ENCODE results near the gene EPHB1.

Gene EPHB1

GRCh38 chr3:134985864-134986715, 191.0 kb downstream of the EPHB1 start:
- TF ChIP-seq FOXP2 (optimal IDR thresholded peaks at IDR 0.05; ENCODE audit: borderline replicate concordance, extremely low read depth, extremely low read length, insufficient read depth): no peak
- TF ChIP-seq, protein P1, sequence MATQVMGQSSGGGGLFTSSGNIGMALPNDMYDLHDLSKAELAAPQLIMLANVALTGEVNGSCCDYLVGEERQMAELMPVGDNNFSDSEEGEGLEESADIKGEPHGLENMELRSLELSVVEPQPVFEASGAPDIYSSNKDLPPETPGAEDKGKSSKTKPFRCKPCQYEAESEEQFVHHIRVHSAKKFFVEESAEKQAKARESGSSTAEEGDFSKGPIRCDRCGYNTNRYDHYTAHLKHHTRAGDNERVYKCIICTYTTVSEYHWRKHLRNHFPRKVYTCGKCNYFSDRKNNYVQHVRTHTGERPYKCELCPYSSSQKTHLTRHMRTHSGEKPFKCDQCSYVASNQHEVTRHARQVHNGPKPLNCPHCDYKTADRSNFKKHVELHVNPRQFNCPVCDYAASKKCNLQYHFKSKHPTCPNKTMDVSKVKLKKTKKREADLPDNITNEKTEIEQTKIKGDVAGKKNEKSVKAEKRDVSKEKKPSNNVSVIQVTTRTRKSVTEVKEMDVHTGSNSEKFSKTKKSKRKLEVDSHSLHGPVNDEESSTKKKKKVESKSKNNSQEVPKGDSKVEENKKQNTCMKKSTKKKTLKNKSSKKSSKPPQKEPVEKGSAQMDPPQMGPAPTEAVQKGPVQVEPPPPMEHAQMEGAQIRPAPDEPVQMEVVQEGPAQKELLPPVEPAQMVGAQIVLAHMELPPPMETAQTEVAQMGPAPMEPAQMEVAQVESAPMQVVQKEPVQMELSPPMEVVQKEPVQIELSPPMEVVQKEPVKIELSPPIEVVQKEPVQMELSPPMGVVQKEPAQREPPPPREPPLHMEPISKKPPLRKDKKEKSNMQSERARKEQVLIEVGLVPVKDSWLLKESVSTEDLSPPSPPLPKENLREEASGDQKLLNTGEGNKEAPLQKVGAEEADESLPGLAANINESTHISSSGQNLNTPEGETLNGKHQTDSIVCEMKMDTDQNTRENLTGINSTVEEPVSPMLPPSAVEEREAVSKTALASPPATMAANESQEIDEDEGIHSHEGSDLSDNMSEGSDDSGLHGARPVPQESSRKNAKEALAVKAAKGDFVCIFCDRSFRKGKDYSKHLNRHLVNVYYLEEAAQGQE (IDR thresholded peaks at IDR 0.05; ENCODE audit: insufficient read depth in 1 of 2, low read depth in 2 of 2, low read length in 2 of 2): no peak
- TF ChIP-seq POLR2AphosphoS5 (IDR thresholded peaks at IDR 0.05; ENCODE audit: low read depth, low read length): no peak
- no peak for TF ChIP-seq SIN3A (IDR thresholded peaks at IDR 0.05; ENCODE audit: borderline replicate concordance, insufficient read depth, low read length)
- TF ChIP-seq TAF1 (IDR thresholded peaks at IDR 0.05; ENCODE audit: borderline replicate concordance, insufficient read depth, low read length): no peak

DNA sequence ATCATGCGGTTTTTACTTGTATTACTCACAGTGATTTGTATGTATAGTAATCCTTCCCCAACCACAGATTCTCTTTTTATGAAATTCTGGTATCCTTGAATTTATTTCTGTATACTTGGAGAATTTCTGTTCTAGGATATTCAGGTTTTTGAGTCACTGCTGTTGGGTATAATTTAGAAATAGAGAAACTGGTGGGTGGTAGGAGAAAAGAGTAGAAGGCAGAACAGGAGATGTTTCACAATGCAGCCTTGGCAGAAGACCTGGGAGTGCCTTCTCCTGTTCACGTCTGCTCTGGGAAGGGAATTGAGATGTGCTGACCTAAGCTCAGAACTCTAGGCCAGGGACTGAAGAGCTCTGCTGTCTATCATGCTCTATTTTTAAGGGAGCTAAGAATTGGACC, 193.6 kb downstream of the EPHB1 start:
- no peak for TF ChIP-seq SIN3A (IDR thresholded peaks at IDR 0.05; ENCODE audit: borderline replicate concordance, insufficient read depth, low read length)
- no peak for TF ChIP-seq POLR2AphosphoS5 (IDR thresholded peaks at IDR 0.05; ENCODE audit: low read depth, low read length)
- no peak for TF ChIP-seq TAF1 (IDR thresholded peaks at IDR 0.05; ENCODE audit: borderline replicate concordance, insufficient read depth, low read length)
- no peak for TF ChIP-seq FOXP2 (optimal IDR thresholded peaks at IDR 0.05; ENCODE audit: borderline replicate concordance, extremely low read depth, extremely low read length, insufficient read depth)
- TF ChIP-seq, protein P1 (IDR thresholded peaks at IDR 0.05; ENCODE audit: insufficient read depth in 1 of 2, low read depth in 2 of 2, low read length in 2 of 2): no peak

DNA sequence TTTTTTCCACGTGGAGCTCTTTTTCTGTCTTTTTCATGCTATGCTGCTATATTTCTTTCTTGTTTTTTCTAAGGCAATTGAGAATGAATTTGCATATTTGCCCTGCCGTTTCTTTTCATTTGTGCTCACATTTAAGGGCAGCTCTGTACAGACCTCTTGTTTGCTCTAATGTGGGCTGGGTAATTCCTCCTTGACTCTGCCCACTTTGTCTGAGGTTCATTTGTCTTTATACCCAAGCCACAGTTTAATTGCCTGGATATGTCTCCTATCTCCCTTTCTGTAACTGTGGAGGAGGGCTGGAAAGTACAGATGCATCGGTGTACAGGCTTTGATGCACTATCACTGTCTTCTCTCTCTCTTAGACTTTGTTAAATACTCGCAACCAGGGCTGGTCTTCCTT, 195.9 kb downstream of the EPHB1 start:
- TF ChIP-seq POLR2AphosphoS5 (IDR thresholded peaks at IDR 0.05; ENCODE audit: low read depth, low read length): no peak
- no peak for TF ChIP-seq SIN3A (IDR thresholded peaks at IDR 0.05; ENCODE audit: borderline replicate concordance, insufficient read depth, low read length)
- no peak for TF ChIP-seq TAF1 (IDR thresholded peaks at IDR 0.05; ENCODE audit: borderline replicate concordance, insufficient read depth, low read length)
- TF ChIP-seq, protein P1 (IDR thresholded peaks at IDR 0.05; ENCODE audit: insufficient read depth in 1 of 2, low read depth in 2 of 2, low read length in 2 of 2): no peak
- TF ChIP-seq FOXP2 (optimal IDR thresholded peaks at IDR 0.05; ENCODE audit: borderline replicate concordance, extremely low read depth, extremely low read length, insufficient read depth): no peak

GRCh38 chr3:134991472-134992010, 196.5 kb downstream of the EPHB1 start:
- no peak for TF ChIP-seq POLR2AphosphoS5 (IDR thresholded peaks at IDR 0.05; ENCODE audit: low read depth, low read length)

DNA sequence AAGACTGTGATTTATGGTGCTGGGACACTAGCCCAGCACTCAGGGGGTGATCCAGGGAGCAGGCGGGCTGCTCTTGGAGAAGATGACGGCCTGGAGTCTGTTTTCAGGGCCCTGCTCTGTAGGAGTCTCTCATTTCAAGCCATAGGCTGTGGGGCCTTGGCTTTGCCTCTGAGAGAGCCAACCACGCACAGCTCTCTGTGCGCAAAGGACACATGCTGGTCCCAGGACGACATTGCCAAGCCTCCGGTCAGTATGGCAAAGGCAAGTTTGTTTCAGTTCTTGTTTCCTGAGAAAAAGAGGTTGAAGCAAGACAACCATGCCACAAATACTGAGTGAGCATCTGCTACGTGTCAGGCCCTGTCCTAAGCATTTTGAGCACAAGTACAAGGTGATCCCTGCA, 197.1 kb downstream of the EPHB1 start:
- TF ChIP-seq FOXP2 (optimal IDR thresholded peaks at IDR 0.05; ENCODE audit: borderline replicate concordance, extremely low read depth, extremely low read length, insufficient read depth) (no peak), SIN3A (IDR thresholded peaks at IDR 0.05; ENCODE audit: borderline replicate concordance, insufficient read depth, low read length) (no peak)

- no peak for TF ChIP-seq SIN3A (IDR thresholded peaks at IDR 0.05; ENCODE audit: borderline replicate concordance, insufficient read depth, low read length)
- TF ChIP-seq POLR2AphosphoS5 (IDR thresholded peaks at IDR 0.05; ENCODE audit: low read depth, low read length): no peak
- TF ChIP-seq TAF1 (IDR thresholded peaks at IDR 0.05; ENCODE audit: borderline replicate concordance, insufficient read depth, low read length): no peak
- no peak for TF ChIP-seq FOXP2 (optimal IDR thresholded peaks at IDR 0.05; ENCODE audit: borderline replicate concordance, extremely low read depth, extremely low read length, insufficient read depth)
- TF ChIP-seq, protein P1 (IDR thresholded peaks at IDR 0.05; ENCODE audit: insufficient read depth in 1 of 2, low read depth in 2 of 2, low read length in 2 of 2): no peak
Measured at GRCh38 chr3:134992586-134992985, 197.5 kb downstream of the EPHB1 start.

Data from PFSK-1 (cell line).